Measurements from ENCODE around the gene LDLR. TPM values are rescaled to one million over a fixed set of nuclear protein-coding genes. Genes with fewer than 3 reads are reported as not detected.

The LDLR gene
- total and polyA plus RNA-seq, 2 donors (not counting 3 experiments of a cell fraction or from before 2014, with no cell fraction given) = 142 to 174 TPM

- FAIRE-seq (no peak), DNase-seq (ENCODE audit: low read depth, low spot score) (no peak)
- ChIA-PET POLR2A (no interaction called here), CTCF (no interaction called here)
- Histone ChIP-seq H3K9me3 (replicated peaks; ENCODE audit: control insufficient read depth, insufficient read depth, low read length) (no peaks in the 10 kb centered on the region), H3K9ac (replicated peaks; ENCODE audit: extremely low read depth, insufficient read depth, low read length) (no peak overlapping the region), H3K27me3 (ENCODE audit: control insufficient read depth in 2 of 2, insufficient read depth in 2 of 2, low read length in 2 of 2) (no peaks in the 10 kb centered on the region), H3K4me2 (ENCODE audit: insufficient read depth, low read length) (no peak overlapping the region), H3K79me2 (ENCODE audit: control insufficient read depth, insufficient read depth, low read length) (peaks cover 23% of the 10 kb centered on the region), H3K27ac (ENCODE audit: insufficient read depth, low read depth, low read length) (no peak overlapping the region), H4K20me1 (replicated peaks; ENCODE audit: control insufficient read depth, extremely low read depth, insufficient read depth, low read length) (no peaks in the 10 kb centered on the region), H3K9me1 (replicated peaks; ENCODE audit: control insufficient read depth, extremely low read depth, insufficient read depth, low read length) (no peaks in the 10 kb centered on the region), H2AFZ (ENCODE audit: low read depth, low read length) (no peak overlapping the region), H3K4me1 (ENCODE audit: control insufficient read depth, extremely low read depth, insufficient read depth, low read length) (peaks cover 17% of the 10 kb centered on the region), H3K36me3 (ENCODE audit: control insufficient read depth in 2 of 2, extremely low read depth in 1 of 2, insufficient read depth in 2 of 2, low read length in 2 of 2) (no peaks in the 10 kb centered on the region), H3K4me3 (replicated peaks in 1 of 3; ENCODE audit: insufficient read depth in 1 of 3, low read depth in 1 of 3, low read length in 3 of 3) (no peak overlapping the region)
- TF ChIP-seq MYC (IDR thresholded peaks at IDR 0.05; ENCODE audit: low read depth, low read length) (no peak), POLR2A (IDR thresholded peaks at IDR 0.05; ENCODE audit: low read depth, low read length) (no peak), MAX (IDR thresholded peaks at IDR 0.05; ENCODE audit: insufficient read depth, insufficient read length) (no peak), GATA2 (IDR thresholded peaks at IDR 0.05; ENCODE audit: insufficient read depth, insufficient read length, low read depth, low read length) (no peak), POLR2AphosphoS5 (IDR thresholded peaks at IDR 0.05; ENCODE audit: insufficient read depth, low read depth, low read length) (no peak)
- dilution Hi-C loops (cut with MboI; ENCODE audit: extremely low pct_ligation_motif_present, low sequenced_read_pairs) = no loop called here
- BruUV-seq (replicated peaks) = no TSS peak
- intact Hi-C loops (cut with micrococcal nuclease) = no loop called here
Observed at GRCh38 chr19:11148001-11148400, 58.7 kb downstream of the LDLR start.

DNA sequence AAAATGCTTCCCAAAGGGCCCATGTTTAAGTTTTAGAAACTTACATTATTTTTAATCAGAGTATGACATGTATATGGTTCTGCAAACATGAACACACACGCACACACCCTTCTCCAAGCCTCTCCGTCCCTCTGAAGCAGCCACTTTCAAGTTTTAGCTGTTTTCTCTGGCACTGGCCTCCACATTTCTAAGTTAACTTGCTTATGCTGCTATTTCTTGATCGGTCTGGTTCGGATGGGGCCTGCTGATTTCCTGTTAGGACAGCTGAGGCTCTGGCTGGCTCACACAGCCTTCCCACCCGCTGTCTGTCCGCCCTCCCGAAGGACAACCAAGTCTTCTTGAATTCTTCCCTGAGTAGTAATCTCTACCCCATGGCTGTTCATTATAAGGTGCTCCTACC lies 61.9 kb downstream of the LDLR start:
- ChIA-PET POLR2A (no interaction called here), CTCF (interaction anchor here (2.6 kb wide), 1 partner anchor 8 kb away, joined by 13 read pairs; no protein-coding TSS in a partner anchor)
- no peaks in the 10 kb centered on the region for H3K9me1 ChIP-seq (replicated peaks; ENCODE audit: control insufficient read depth, extremely low read depth, insufficient read depth, low read length)
- FAIRE-seq = no peak
- BruUV-seq (replicated peaks) = no TSS peak
- H3K4me2 ChIP-seq (ENCODE audit: insufficient read depth, low read length) = no peak overlapping the region
- H3K79me2 ChIP-seq (ENCODE audit: control insufficient read depth, insufficient read depth, low read length) = peaks cover 46% of the 10 kb centered on the region
- no peak for TF ChIP-seq POLR2AphosphoS5 (IDR thresholded peaks at IDR 0.05; ENCODE audit: insufficient read depth, low read depth, low read length)
- TF ChIP-seq MYC (IDR thresholded peaks at IDR 0.05; ENCODE audit: low read depth, low read length) = no peak
- TF ChIP-seq POLR2A (IDR thresholded peaks at IDR 0.05; ENCODE audit: low read depth, low read length) = no peak
- no peak for TF ChIP-seq EZH2 (IDR thresholded peaks at IDR 0.05; ENCODE audit: borderline replicate concordance, low read depth, low read length, severe bottlenecking)
- TF ChIP-seq FOS (IDR thresholded peaks at IDR 0.05; ENCODE audit: borderline replicate concordance, insufficient read depth, low read length) = no peak
- no peak for TF ChIP-seq JUN (IDR thresholded peaks at IDR 0.05; ENCODE audit: borderline replicate concordance, insufficient read depth, insufficient read length, low read depth)
- no peak for TF ChIP-seq CTCF (IDR thresholded peaks at IDR 0.05; ENCODE audit: extremely low read depth in 1 of 2, insufficient read depth in 1 of 2, low read depth in 1 of 2, low read length in 2 of 2)
- TF ChIP-seq GATA2 (IDR thresholded peaks at IDR 0.05; ENCODE audit: insufficient read depth, insufficient read length, low read depth, low read length) = no peak
- TF ChIP-seq MAX (IDR thresholded peaks at IDR 0.05; ENCODE audit: insufficient read depth, insufficient read length) = no peak
- H3K36me3 ChIP-seq (ENCODE audit: control insufficient read depth in 2 of 2, extremely low read depth in 1 of 2, insufficient read depth in 2 of 2, low read length in 2 of 2) = no peaks in the 10 kb centered on the region
- dilution Hi-C loops (cut with MboI; ENCODE audit: extremely low pct_ligation_motif_present, low sequenced_read_pairs) = no loop called here
- no peaks in the 10 kb centered on the region for H4K20me1 ChIP-seq (replicated peaks; ENCODE audit: control insufficient read depth, extremely low read depth, insufficient read depth, low read length)
- intact Hi-C loops (cut with micrococcal nuclease) = no loop called here
- no peak overlapping the region for H2AFZ ChIP-seq (ENCODE audit: low read depth, low read length)
- H3K27ac ChIP-seq (ENCODE audit: insufficient read depth, low read depth, low read length) = no peak overlapping the region
- H3K27me3 ChIP-seq (ENCODE audit: control insufficient read depth in 2 of 2, insufficient read depth in 2 of 2, low read length in 2 of 2) = no peaks in the 10 kb centered on the region
- peaks cover 22% of the 10 kb centered on the region for H3K4me1 ChIP-seq (ENCODE audit: control insufficient read depth, extremely low read depth, insufficient read depth, low read length)
- H3K4me3 ChIP-seq (replicated peaks in 1 of 3; ENCODE audit: insufficient read depth in 1 of 3, low read depth in 1 of 3, low read length in 3 of 3) = no peak overlapping the region
- no peaks in the 10 kb centered on the region for H3K9me3 ChIP-seq (replicated peaks; ENCODE audit: control insufficient read depth, insufficient read depth, low read length)
- DNase-seq (ENCODE audit: low read depth, low spot score) = no peak
- no peak overlapping the region for H3K9ac ChIP-seq (replicated peaks; ENCODE audit: extremely low read depth, insufficient read depth, low read length)

Measured in endothelial cell of umbilical vein (primary cell).